ENCODE data around the gene AGXT2.

The AGXT2 gene

DNA sequence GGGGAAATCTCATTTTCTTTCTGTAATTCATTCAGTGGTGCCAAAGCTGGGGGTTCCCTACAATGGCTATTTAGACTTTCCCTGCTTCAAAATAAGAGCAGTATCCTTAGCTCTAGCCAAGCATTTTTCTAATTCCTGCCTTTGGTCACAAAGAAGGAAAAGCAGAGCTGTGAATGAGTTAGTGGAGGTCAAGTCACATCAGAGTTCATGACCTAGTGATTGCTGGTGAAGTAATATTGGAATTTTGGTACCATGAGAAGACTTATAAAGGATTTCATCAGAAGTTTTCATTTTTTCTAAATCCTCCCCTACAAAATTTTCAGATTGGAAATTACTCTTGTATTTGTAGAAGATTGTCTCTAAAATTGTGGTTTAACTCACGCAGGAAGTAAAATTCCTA lies 90.4 kb downstream of the AGXT2 start:
- H3K4me1 ChIP-seq (ENCODE audit: control insufficient read depth in 1 of 2, insufficient read depth in 2 of 2, low read length in 2 of 2): no peaks in the 10 kb centered on the region
- no peaks in the 10 kb centered on the region for H3K27me3 ChIP-seq (ENCODE audit: control insufficient read depth in 1 of 2, insufficient read depth in 2 of 2, low read length in 2 of 2)
- no peak overlapping the region for H3K27ac ChIP-seq (ENCODE audit: low read depth, low read length)
- no peaks in the 10 kb centered on the region for H3K9me3 ChIP-seq (ENCODE audit: control insufficient read depth in 1 of 2, low read length in 2 of 2)
- H3K9ac ChIP-seq (ENCODE audit: low read depth in 1 of 2, low read length in 2 of 2): no peak overlapping the region
- peaks cover 8 to 13% of the 10 kb centered on the region in 2 donors for H3K36me3 ChIP-seq (ENCODE audit: control insufficient read depth in 1 of 2, insufficient read depth in 2 of 2, low read length in 2 of 2)
- no peak overlapping the region for H3K4me3 ChIP-seq (ENCODE audit: low read depth in 1 of 2, low read length in 2 of 2)

Data from duodenal mucosa (tissue), 2 donors.